HepG2 (cell line): Measurements from ENCODE around the gene MRPL30. TPM values are rescaled to one million over a fixed set of nuclear protein-coding genes. Genes with fewer than 3 reads are reported as not detected.

ENCODE experiments used
- ATF7-NPFF ChIP-seq: sonication (generic); formaldehyde crosslinking; IDR thresholded peaks from 2 replicates; pipeline ENCODE4 v1.8.1; 2023; ENCODE audit warnings: mild to moderate bottlenecking, low read depth, missing genetic modification reagents, moderate library complexity
- ELF4 ChIP-seq: sonication (generic); formaldehyde crosslinking; IDR thresholded peaks from 2 replicates; pipeline ENCODE4 v1.5.0; 2020; ENCODE audit warnings: missing genetic modification reagents, mild to moderate bottlenecking, moderate library complexity, borderline replicate concordance
- ETV6 ChIP-seq: sonication (generic); formaldehyde crosslinking; conservative IDR thresholded peaks from 2 replicates; pipeline ENCODE4 v1.4.0; 2020; ENCODE audit warnings: missing genetic modification reagents
- GATAD1 ChIP-seq: IDR thresholded peaks from 2 replicates; pipeline ENCODE4 v1.6.1; 2016; ENCODE audit warnings: missing genetic modification reagents, missing compliant biosample characterization
- HNRNPLL ChIP-seq: fragments of 200-400 bp; formaldehyde crosslinking; IDR thresholded peaks from 2 replicates; pipeline ENCODE4 v1.6.1; 2017; ENCODE audit warnings: mild to moderate bottlenecking, low read depth, low read length; ENCODE audit not compliant: poor library complexity, severe bottlenecking
- KLF6 ChIP-seq: IDR thresholded peaks from 2 replicates; pipeline ENCODE4 v1.8.0; 2016; ENCODE audit warnings: missing biosample characterization, missing genetic modification reagents
- MAX ChIP-seq: IDR thresholded peaks from 2 replicates; pipeline ENCODE4 v1.6.1; 2012; ENCODE audit warnings: inconsistent platforms
- MTA1 ChIP-seq: sonication (generic); formaldehyde crosslinking; IDR thresholded peaks from 2 replicates; pipeline ENCODE4 v1.4.0; 2020; ENCODE audit warnings: missing genetic modification reagents, mild to moderate bottlenecking, borderline replicate concordance
- MTF1 ChIP-seq: sonication (generic); formaldehyde crosslinking; IDR thresholded peaks from 2 replicates; pipeline ENCODE4 v1.5.0; 2020; ENCODE audit warnings: missing genetic modification reagents
- MYC ChIP-seq: sonication (generic); formaldehyde crosslinking; IDR thresholded peaks from 2 replicates; pipeline ENCODE4 v1.9.0; 2021; ENCODE audit warnings: missing genetic modification reagents, borderline replicate concordance
- POLR2A ChIP-seq, 2 experiments: IDR thresholded peaks; 2 replicates each; pipeline ENCODE4 v1.6.1; 2011; ENCODE audit warnings: low read depth in 2 of 2, low read length in 2 of 2, mild to moderate bottlenecking in 1 of 2, moderate library complexity in 1 of 2; ENCODE audit not compliant: insufficient read depth in 1 of 2
- PRDM4 ChIP-seq: sonication (generic); formaldehyde crosslinking; IDR thresholded peaks from 2 replicates; pipeline ENCODE4 v1.9.0; 2021; ENCODE audit warnings: missing genetic modification reagents, borderline replicate concordance
- RNF2 ChIP-seq: fragments of 450-650 bp; conservative IDR thresholded peaks from 2 replicates; pipeline ENCODE4 v1.6.1; 2016; ENCODE audit warnings: low read depth
- SMAD3 ChIP-seq: sonication (generic); formaldehyde crosslinking; IDR thresholded peaks from 2 replicates; pipeline ENCODE4 v1.4.0; 2020; ENCODE audit warnings: missing genetic modification reagents
- SP1 ChIP-seq, 2 experiments: fragments of 450-650 bp in 1 of 2; sonication (generic) in 1 of 2; formaldehyde crosslinking in 1 of 2; IDR thresholded peaks; 2 replicates each; pipeline versions ENCODE4 v1.4.0 to v1.6.1; 2016 to 2020; ENCODE audit warnings: missing genetic modification reagents in 1 of 2
- SPEN ChIP-seq: sonication (generic); formaldehyde crosslinking; IDR thresholded peaks from 2 replicates; pipeline ENCODE4 v1.5.1; 2020; ENCODE audit warnings: low read depth, mild to moderate bottlenecking, missing genetic modification reagents
- SRSF4 ChIP-seq: fragments of 200-400 bp; formaldehyde crosslinking; IDR thresholded peaks from one replicate; pipeline ENCODE4 v1.6.1; 2018; ENCODE audit warnings: mild to moderate bottlenecking, low read depth, low read length, moderate library complexity; ENCODE audit not compliant: poor library complexity, severe bottlenecking
- SRY ChIP-seq: sonication (generic); formaldehyde crosslinking; IDR thresholded peaks from 2 replicates; pipeline ENCODE4 v1.8.0; 2022; ENCODE audit warnings: mild to moderate bottlenecking, missing genetic modification reagents
- XBP1 ChIP-seq: sonication (generic); formaldehyde crosslinking; IDR thresholded peaks from 2 replicates; pipeline ENCODE4 v1.5.0; 2020; ENCODE audit warnings: missing genetic modification reagents
- ZNF180 ChIP-seq: sonication (generic); formaldehyde crosslinking; IDR thresholded peaks from 2 replicates; pipeline ENCODE4 v1.4.0; 2020; ENCODE audit warnings: low read depth, missing genetic modification reagents, borderline replicate concordance
- ZNF207 ChIP-seq: fragments of 450-650 bp; IDR thresholded peaks from 2 replicates; pipeline ENCODE4 v1.6.1; 2016; ENCODE audit warnings: antibody characterized with exemption, borderline replicate concordance
- ZNF3 ChIP-seq: IDR thresholded peaks from 2 replicates; pipeline ENCODE4 v1.7.0; 2017; ENCODE audit warnings: inconsistent platforms
- ZNF337 ChIP-seq: sonication (generic); formaldehyde crosslinking; IDR thresholded peaks from 2 replicates; pipeline ENCODE4 v1.5.1; 2020; ENCODE audit warnings: missing genetic modification reagents, low read depth, mild to moderate bottlenecking, borderline replicate concordance
- ZNF510 ChIP-seq: sonication (generic); formaldehyde crosslinking; IDR thresholded peaks from 2 replicates; pipeline ENCODE4 v1.4.0; 2020; ENCODE audit warnings: low read depth, mild to moderate bottlenecking, missing genetic modification reagents
- ZNF513 ChIP-seq: sonication (generic); formaldehyde crosslinking; conservative IDR thresholded peaks from 2 replicates; pipeline ENCODE4 v1.5.0; 2020; ENCODE audit warnings: missing genetic modification reagents
- ZNF605 ChIP-seq: sonication (generic); formaldehyde crosslinking; IDR thresholded peaks from 2 replicates; pipeline ENCODE4 v1.8.0; 2022; ENCODE audit warnings: mild to moderate bottlenecking, missing genetic modification reagents
- ZNF713 ChIP-seq: sonication (generic); formaldehyde crosslinking; IDR thresholded peaks from 2 replicates; pipeline ENCODE4 v1.4.0; 2020; ENCODE audit warnings: mild to moderate bottlenecking, missing genetic modification reagents
- ZNF777 ChIP-seq: sonication (generic); formaldehyde crosslinking; IDR thresholded peaks from 2 replicates; pipeline ENCODE4 v1.4.0; 2020; ENCODE audit warnings: missing genetic modification reagents
- polyA plus RNA-seq, 8 experiments: library from polyadenylated mRNA; depleted of rRNA in 3 of 8; stranded (reverse) in 7 of 8; unstranded in 1 of 8; fragments of >200 nt; fragmentation: Illumina TruSeq in 4 of 8; extraction: Trizol in 4 of 8; gene quantifications; 2 replicates each; pipeline versions ENCODE4 v1.2.1 to v1.2.3, GENCODE V29; 2011 to 2016; ENCODE audit warnings: low read depth in 4 of 8, missing spikeins in 1 of 8, mixed read lengths in 1 of 8; ENCODE audit not compliant: insufficient read depth in 1 of 8
- total RNA-seq, 5 experiments: library from RNA; depleted of rRNA; stranded (reverse); fragments of >200 nt; fragmentation: Illumina TruSeq; extraction: Trizol; gene quantifications; 2 replicates each; pipeline ENCODE4 v1.2.3, GENCODE V29; 2016; ENCODE audit warnings: low read depth in 1 of 5

The MRPL30 gene
- total and polyA plus RNA-seq, 2 of the 13 experiments (the other 11 are each of a cell fraction or from before 2014, with no cell fraction given): 30.2 to 75.3 TPM

- TF ChIP-seq PRDM4 (CRISPR knock-in tag) (no peak; the same call in 1 of the 2 replicates), ZNF3 (no peak), SRSF4 (no peak), SPEN (CRISPR knock-in tag) (peak; percentile 97), ZNF713 (CRISPR knock-in tag) (0 out of 2 replicates have a peak, but pooled peaks have one; percentile 71), MAX (peak; percentile 93), MTF1 (CRISPR knock-in tag) (no peak), ZNF510 (CRISPR knock-in tag) (peak; percentile 85), SRY (no peak), ATF7-NPFF (CRISPR knock-in tag) (peak; percentile 88), KLF6 (CRISPR knock-in tag) (peak; percentile 98), POLR2A (IDR thresholded peaks at IDR 0.05; ENCODE audit: insufficient read depth in 1 of 2, low read depth in 2 of 2, low read length in 2 of 2) (peak; percentile 95 to 99), ZNF605 (CRISPR knock-in tag) (peak; percentile 97), ELF4 (CRISPR knock-in tag) (peak; percentile 96), ZNF180 (CRISPR knock-in tag) (no peak), ZNF207 (no peak), ZNF513 (CRISPR knock-in tag) (no peak), ZNF337 (CRISPR knock-in tag) (peak; percentile 93; the same call in 1 of the 2 replicates), MTA1 (0 out of 2 replicates have a peak, but pooled peaks have one; percentile 62), SMAD3 (CRISPR knock-in tag) (peak; percentile 100), XBP1 (CRISPR knock-in tag) (no peak), ETV6 (CRISPR knock-in tag) (peak; percentile 99), RNF2 (peak; percentile 77), SP1 (IDR thresholded peaks at IDR 0.05) (no peak), SP1 (CRISPR knock-in tag; IDR thresholded peaks at IDR 0.05) (peak; percentile 96), HNRNPLL (peak; percentile 70), MYC (CRISPR knock-in tag) (peak; percentile 90), ZNF777 (peak; percentile 83), GATAD1 (CRISPR knock-in tag) (peak; percentile 99)
Observed at GRCh38 chr2:99180755-99181623, at the start of gene MRPL30, which contains the start of gene MITD1 (continued).
